Muscle of arm (tissue), 12 donors: ENCODE data around the gene ERVK3-1. TPM values are rescaled to one million over a fixed set of nuclear protein-coding genes. Genes with fewer than 3 reads are reported as not detected.

Source experiments
- DNase-seq: peaks from one replicate; pipeline ENCODE4 v3.0.0-alpha.2; 2013
- polyA plus RNA-seq, 12 donors: library from polyadenylated mRNA; unstranded; fragments of 120-200 nt; gene quantifications; one replicate each; pipeline ENCODE4 v1.2.1, GENCODE V29; 2013; ENCODE audit not compliant: insufficient read length in 12 of 12

The ERVK3-1 gene
- polyA plus RNA-seq, 12 donors = 25.9 to 51.7 (median 28.4) TPM; not detected in 1

DNA sequence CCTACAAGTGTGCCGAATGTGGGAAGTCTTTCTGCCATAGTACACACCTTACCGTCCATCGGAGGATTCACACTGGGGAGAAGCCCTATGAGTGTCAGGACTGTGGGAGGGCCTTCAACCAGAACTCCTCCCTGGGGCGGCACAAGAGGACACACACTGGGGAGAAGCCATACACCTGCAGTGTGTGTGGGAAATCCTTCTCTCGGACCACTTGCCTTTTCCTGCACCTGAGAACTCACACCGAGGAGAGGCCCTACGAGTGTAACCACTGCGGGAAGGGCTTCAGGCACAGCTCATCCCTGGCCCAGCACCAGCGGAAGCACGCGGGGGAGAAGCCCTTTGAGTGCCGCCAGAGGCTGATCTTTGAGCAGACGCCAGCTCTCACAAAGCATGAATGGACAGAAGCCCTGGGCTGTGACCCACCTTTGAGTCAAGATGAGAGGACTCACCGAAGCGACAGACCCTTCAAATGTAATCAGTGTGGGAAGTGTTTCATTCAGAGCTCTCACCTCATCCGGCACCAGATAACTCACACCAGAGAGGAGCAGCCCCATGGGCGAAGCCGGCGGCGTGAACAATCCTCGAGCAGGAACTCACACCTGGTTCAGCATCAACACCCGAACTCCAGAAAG is 10.3 kb upstream of the ERVK3-1 start:
- DNase-seq = no peak

DNA sequence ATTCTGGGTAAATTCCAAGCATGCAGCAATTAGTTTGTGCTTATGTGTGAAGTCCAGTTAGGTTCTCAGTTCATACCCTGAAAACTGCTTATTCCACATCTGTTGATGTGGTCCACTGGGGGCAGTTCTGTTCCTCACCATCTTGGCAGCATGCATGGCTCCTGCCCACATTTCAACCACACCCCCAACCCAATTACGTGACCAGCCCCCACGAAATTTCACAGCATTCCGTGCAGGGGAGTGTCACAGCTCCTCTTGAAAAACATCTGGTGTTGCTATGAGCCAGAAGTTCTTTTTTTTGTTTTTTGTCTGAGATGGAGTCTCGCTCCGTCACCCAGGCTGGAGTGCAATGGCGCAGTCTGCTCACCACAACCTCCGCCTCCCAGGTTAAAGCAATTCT is 9.1 kb upstream of the ERVK3-1 start:
- DNase-seq = no peak

DNA sequence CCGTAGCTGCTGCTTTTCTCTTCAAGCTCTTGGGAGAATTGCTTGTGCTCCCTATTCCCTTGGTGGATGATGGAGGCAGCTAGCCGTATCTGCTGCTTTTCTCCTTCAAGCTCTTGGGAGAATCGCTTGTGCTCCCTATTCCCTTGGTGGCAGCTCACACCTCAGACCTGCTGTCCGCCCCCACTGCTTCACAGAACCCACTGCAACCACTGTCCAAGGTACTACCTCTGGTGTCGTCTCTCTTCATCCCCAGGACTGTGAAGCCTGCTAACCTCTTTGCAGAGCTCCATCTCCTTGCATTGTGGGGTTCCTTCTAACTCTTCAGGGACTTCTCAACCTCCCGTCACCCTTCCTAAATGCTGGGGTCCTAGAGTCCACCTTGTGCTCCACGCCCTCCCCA is 4.6 kb upstream of the ERVK3-1 start:
- no peak for DNase-seq

DNA sequence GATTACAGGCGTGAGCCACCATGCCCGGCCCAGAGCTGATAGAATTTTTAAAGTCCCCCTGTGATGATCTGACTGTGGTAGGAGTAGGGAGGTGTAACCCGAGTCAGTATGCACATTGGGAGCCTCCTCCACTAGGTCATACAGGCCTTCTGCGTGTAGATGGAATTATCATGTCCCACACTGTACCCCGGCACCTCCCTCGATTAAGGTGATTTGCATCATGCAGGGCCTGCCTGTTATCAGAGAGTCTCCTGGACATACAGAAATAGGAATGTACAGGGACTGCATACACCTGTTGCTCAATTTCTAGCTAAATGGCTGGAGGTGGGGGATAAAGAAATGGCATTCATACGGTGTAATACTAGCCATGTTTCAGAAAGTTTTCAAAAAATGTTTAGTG is 922 bp upstream of the ERVK3-1 start:
- no peak for DNase-seq

DNA sequence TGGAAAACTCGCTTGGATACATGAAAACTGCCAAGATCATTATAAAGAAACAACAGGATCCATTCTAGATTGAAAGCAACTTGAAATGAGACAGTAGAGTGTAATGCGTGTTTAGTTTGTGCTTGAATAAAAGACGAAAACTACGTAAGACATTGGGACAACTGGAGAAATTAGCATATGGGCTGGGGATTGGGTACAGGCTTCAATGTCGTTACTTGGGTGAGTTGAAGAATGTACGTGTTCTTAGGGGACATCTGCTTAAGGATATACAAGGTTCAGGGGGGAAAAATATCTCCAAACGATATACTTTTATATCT is 471 bp upstream of the ERVK3-1 start:
- no peak for DNase-seq

DNA sequence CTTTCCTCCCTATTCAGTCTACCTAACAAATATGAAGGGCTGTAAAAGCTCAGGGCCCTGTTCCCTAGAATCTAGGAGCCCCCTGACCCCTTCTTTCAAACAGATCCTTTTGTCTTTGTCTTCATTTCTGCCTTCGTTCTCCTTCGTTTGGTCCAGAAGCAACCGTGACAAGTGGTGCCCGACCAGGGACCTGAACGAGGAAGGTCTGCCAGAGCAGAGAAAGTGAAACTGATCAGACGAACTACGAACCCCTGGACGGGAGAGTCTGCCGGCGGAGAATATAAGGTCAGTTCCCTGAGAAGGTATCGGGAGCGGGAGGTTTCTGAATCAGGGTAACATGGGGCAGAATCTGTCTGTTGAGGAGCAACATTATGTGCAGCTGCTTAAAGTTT is 751 bp downstream of the ERVK3-1 start:
- no peak for DNase-seq

DNA sequence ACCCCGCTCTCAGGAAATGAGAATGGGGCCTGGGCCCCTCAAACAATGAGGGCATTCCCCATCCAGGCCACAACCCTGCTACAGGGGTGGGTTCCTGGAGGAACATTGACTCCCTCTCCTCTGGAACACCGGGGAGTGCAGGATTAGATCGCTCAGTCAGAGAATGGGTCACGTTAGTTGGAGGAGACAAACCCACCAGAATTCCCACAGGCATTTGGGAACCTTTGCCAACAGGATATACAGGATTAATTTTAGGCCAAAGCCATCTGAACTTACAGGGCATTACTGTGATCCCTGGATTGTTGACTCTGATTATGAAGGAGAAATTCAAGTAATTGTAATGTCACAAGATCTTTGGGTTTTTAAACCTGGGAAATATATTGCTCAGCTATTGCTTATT is 2.6 kb downstream of the ERVK3-1 start:
- no peak for DNase-seq

DNA sequence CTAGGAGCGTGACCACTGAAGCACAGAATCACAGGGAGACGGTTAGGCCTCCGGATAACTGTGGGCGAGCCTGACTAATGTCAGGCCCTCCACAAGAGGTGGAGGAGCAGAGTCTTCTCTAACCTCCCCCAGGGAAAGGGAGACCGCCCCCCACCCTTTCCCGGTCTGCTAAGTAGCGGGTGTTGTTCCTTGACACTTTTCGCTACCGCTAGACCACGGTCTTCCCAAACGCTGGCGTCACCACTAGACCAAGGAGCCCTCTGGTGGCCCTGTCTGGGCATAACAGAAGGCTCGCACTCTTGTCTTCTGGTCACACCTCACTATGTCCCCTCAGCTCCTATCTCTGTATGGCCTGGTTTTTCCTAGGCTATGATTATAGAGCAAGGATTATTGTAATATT is 5.5 kb downstream of the ERVK3-1 start:
- DNase-seq = peak; percentile 7

DNA sequence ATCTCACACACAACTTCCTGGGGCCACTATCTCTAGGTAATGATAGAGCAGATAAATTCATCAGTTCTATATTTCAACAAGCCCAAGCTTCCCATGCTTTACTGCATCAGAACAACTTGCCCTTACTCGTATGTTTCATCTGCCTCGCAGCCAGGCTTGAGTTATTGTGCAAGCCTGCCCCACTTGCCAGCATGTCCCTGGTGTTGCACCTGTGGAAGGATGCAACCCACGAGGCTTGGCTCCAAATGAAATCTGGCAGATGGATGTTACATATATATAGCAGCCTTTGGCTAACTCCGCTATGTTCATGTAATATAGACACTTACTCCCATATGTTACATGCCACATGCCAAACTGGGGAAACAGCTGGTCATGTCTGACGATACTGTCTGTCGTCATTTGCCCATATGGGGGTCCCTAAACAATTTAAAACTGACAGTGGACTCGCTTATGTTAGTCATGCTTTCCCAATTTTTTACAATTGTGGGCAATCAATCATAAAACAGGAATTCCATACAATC is 6.2 kb downstream of the ERVK3-1 start:
- no peak for DNase-seq

DNA sequence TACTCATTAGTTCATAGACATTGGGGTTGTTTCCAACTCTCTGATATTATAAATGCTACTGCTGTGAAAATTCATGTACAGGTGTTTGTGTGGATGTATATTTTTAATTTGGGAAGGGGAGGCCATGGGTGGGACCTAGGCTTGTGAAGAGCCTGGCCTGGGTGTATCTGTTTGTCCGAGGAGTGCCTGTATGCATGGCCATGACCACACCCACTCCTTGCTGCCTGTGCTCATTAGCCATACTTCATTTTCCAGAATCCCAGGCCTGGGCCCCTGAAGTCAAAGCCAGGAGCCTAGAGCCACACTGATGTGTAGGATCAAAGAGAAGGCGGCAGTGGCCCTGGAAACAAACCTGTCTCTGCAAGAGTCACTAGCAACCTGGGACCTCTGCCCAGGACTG is 10.4 kb downstream of the ERVK3-1 start:
- no peak for DNase-seq

DNA sequence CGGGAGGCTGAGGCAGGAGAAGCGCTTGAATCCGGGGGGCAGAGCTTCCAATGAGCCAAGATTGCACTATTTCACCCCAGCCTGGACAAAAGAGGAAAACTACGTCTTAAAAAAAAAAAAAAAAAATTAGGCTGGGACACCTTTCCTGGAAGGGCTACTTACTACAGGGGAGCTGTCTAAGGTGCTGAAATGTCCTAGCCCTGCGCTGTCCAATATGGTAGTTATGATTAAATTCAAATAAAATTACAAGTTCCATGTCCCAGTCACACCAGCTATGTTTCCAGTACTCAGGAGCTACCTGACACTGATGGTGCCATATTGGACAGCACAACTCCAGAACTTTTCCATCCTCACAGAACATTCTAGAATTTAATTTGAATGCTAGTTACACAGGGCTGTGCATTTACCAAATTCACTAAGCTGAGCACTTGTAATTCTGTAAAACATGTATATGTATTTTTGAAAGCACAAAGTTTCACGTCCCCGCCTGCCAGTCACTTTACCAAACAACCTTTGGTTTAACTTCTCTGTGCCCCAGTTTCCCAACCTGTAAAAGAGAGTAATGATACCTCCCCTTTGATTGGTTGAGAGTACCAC is 12.4 kb downstream of the ERVK3-1 start:
- peak; percentile 35 for DNase-seq

DNA sequence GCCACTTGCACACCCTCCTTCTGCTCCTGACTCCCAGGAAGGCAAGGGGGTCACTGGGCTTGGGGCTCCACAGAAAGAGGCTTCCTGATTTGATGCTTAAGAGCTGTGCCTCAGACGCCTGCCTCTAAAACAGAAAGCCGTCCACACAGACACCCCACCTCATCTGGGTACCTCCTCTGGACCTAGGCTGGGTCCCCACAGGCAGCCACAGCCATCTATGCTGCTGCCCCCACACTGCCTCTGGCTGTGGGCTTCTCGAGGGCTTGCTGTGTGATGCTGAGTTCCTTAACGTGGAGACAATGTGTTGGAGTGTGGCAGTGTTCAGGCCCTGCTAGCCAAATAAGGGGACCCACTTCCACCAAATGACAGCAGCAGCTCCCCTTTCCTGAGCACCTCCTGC is 13.1 kb downstream of the ERVK3-1 start:
- DNase-seq = no peak

DNA sequence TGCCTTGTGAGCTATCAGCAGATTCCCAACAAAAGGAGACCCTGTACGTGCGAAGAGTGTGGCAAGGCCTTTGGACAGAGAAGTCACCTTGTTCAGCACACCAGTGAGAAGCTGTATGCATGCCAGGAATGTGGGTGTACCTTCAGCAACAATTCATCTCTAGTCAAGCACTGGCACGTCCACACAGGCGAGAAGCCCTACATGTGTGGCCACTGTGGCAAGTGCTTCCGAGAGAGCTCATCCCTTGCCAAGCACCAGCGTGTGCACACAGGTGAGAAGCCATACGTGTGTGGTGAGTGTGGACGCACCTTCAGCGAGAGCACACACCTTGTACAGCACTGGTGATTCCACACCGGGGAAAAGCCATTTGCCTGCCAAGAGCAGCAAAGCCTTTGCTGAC is 14.1 kb downstream of the ERVK3-1 start:
- no peak for DNase-seq

DNA sequence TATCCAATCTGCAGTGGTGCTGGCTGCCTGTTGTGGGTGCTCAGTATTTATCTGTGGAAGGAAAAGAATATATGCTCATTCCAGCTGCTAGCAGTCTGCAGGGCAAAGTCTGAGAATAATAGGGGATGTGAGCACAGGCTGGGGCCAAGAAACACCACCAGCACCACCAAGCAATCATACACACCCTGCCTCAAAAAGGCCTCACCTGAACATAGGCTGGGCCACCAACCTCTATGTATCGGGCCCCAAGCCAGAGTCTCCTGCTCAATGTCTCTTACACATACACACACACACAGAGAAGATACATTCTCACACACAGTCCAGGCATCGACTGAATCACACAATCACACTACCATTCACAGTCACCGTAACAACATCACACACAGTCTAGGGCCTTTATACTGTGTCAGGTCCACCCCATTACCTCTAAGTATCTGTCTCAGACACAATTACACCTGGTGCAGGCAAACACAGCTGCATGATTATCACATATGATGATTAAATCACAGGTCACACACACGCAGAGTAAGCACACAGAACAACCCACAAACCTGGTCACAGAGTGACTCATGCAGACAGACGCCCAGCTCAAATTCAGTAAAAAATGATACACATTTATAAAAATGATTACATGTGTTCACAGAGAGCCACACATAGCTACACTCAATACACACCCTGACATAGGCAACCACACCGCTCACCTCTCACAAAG is 20.3 kb downstream of the ERVK3-1 start:
- DNase-seq = no peak

DNA sequence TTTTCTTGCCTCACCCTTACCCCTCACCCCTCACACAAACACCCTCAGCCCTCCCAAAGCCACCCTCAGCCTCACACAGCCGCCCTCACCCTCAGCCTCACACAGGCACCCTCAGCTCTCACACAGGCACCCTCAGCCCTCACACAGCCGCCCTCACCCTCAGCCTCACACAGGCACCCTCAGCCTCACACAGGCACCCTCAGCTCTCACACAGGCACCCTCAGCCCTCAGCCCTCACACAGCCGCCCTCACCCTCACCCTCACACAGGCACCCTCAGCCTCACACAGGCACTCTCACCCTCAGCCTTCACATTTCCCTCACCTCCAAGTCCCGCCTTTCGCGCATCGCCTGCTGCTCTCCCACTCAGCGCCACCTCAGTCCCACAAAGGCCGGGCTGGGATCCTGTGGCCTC is 21.3 kb downstream of the ERVK3-1 start:
- no peak for DNase-seq

DNA sequence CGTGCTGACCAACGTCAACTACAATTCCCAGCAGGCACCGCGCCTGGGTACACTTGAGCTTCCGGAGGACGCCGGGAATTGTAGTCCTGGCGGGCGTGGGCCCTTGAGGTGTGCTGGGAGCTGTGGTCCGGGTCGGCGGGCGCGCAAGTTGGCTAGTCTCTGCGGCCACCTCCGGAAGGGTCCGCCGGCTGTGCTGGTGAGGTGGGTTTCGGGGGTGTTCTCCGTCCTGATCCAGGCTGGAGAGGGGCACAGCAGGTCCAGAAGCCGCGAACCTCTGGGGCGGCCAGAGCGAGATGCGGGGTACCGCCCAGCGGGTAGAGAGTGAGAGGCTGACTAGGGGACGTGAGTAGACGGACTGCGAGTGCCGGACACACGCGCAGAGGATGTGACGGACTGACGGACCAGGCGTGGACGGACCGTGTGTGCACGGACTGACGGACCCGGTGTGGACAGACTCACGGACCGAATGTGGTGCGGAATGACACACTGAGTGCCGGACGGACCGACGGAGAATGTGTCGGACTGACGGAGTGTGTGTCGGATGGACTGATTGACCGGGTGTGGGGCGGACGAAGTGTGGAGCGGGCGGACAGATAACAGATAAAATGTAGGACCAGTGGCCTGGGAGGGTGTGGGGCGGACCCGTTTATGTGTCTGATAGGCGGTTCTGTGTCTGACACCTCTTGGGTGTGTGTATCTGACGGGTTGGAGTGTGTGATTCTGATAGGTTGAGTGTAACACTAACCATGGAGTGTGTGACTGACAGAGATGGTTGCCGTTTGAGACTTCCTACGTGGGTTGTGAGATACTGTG is 21.9 kb downstream of the ERVK3-1 start, which contains the start of gene ZSCAN22:
Gene ZSCAN22 (plus strand): TSS at position 81 of the 813 bp plus-strand sequence. CDS start 7,809 bp downstream, outside the sequence.
- DNase-seq = peak; percentile 98

DNA sequence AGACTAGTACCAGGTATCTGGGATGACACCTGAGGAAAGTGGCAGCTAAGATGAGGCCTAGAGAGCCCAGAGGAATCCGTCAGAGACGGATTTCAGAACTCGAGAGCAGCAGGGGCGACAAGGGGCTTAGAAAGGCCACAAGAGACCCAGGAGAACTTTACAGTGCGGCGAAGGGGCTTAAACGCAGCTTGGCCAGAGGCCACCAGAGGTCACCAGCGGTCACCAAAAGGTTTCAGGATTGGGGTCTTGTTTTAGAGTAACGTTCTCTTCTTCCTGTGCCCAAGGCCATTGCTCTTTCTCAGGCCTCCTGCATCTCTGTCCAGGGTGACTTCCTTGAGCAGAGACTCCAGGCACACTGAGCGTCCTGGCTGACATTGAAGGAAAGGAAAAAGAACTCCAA is 23.8 kb downstream of the ERVK3-1 start:
- DNase-seq = no peak

DNA sequence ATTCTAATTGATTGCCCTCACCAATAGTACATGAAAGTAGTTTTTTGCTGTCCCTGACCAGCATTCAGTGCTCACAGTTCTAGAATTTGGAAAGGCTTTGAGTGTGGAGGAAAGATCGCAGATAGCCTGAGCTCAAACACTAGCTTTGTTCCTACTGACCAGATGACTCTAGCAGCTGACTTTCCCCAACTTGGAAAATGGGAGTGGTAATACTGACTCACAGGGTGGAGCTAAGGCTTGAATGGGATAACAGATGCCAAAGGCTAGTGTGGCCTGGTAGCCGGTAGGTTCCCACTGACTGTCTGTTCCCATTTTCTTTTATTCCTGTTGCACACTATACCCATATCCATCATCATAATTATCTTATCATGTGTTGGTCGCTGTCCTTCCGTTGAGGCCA is 25.3 kb downstream of the ERVK3-1 start:
- DNase-seq = peak; percentile 20

DNA sequence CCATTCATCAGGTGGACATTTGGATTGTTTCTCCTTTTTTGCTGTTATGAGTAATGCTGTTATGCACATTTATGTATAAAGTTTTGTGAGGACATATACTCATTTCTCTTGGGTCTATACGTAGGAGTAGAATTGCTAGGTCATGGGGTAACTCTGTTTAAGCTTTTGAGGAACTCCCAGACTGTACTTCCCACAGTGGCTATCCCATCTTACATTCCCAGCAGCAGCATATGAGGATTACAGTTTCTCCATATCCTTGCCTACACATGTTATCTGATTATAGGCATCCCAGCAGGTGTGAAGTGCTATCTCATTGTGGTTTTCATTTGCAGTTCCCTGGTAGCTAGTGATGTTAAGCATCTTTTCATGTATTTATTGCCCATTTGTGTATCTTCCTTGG is 27.5 kb downstream of the ERVK3-1 start:
- no peak for DNase-seq

DNA sequence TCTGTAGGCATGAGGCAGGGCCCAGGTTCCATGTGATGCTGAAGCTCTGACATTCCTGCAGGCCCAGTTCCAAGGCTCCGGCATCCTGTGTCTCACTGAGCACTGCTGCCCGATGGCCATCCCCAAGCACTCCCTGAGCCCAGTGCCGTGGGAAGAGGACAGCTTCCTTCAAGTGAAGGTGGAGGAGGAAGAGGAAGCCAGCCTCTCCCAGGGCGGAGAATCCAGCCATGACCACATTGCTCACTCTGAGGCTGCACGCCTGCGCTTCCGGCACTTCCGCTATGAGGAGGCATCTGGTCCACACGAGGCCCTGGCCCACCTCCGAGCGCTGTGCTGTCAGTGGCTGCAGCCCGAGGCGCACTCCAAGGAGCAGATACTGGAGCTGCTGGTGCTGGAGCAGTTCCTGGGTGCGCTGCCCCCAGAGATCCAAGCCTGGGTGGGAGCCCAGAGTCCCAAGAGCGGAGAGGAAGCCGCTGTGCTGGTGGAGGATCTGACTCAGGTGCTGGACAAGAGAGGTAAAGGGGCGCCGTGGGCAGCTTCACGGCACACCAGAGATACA is 29.6 kb downstream of the ERVK3-1 start:
- DNase-seq = no peak

DNA sequence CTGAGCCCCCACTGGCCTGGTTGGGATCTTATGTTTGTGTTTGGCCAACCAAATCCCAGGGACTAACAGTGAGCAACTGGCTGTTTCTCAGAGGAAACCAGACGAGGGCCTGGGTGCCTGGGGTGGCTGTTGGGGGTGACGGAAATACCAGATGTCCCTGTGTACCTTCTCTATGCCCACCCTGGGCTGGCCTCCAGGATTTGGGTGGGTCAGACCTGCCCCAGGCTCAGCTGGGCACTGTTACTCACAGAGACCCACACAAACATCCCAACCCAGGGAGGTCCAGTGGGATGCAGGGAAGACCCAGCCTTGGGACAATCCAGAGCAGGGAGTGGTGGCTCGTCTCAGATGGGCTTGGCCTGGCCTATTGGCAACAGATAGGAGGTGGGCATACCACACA is 30.5 kb downstream of the ERVK3-1 start:
- no peak for DNase-seq

DNA sequence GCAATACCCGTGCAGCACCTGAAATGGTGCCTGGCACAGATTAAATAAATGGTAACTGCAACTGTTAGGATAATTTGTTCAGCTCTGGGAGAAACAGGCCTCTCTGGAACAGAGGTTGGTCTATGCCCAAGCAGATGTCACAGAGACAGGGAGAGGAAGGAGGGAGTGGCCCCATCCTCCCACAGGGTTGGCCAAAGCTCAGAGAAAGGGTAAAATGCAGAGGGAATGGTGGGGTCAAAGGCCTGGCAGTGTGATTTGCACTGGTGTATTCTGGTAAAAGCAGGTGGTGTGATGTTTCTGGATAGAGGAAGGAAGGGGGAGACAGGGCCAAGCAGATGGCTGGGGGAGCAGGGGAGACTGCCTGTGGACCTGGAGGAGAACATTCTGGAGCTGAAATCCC is 31.0 kb downstream of the ERVK3-1 start:
- no peak for DNase-seq
